Measurements from ENCODE around the gene IGF2R. TPM values are rescaled to one million over a fixed set of nuclear protein-coding genes. Genes with fewer than 3 reads are reported as not detected.

Gene IGF2R
- total and polyA plus RNA-seq, 2 of the 13 experiments (the other 11 are each of a cell fraction or from before 2014, with no cell fraction given), result 38.3 to 70.0 TPM

DNA sequence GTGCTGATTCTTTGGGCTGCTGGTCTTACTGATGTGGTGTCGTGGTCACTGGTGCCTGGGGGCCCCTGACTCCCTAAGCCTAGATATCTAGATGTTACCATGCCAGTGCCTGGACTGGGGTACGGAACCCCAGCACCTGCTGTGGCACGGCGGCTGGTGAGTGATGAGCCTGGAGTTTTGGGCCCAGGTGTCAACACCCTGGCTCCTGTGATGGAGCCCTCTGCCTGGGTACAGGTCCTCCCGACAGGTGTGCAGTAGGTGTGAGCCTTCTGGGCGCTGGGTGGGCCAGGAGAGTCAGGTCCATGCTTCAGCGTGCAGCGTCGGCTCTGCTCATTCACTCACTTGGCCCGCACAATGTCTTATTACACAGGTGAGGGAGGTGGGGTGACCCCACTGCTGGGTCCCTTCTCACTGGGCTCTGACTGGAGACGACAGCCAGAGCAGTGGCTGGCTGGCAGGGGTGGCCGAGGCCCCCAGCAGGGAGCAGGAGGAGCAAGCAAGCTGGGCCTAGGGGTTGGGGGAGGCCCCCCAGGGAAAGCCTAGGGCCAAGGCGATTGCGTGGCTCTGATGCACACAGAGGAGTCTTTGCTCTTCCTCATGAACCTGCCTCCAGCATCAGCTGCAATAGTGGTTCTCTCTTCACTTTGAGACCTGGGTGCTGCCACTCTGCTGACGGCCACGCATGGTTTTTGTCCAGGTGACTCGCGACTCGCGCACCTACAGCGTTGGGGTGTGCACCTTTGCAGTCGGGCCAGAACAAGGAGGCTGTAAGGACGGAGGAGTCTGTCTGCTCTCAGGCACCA lies 110.2 kb downstream of the IGF2R start:
- Histone ChIP-seq H3K4me1 (ENCODE audit: insufficient read depth, low read length) (peaks cover 11% of the 10 kb centered on the region), H4K20me1 (ENCODE audit: insufficient read depth, low read length) (no peaks in the 10 kb centered on the region), H3K9me3 (ENCODE audit: low read length) (no peaks in the 10 kb centered on the region), H3K27ac (ENCODE audit: extremely low read length, insufficient read depth, low read length) (peak overlapping the region; percentile 12), H2AFZ (ENCODE audit: low read length) (no peak overlapping the region), H3K27me3 (ENCODE audit: control insufficient read depth in 1 of 2, insufficient read depth in 2 of 2, low read length in 2 of 2) (no peaks in the 10 kb centered on the region), H3K4me2 (ENCODE audit: low read depth, low read length) (no peak overlapping the region), H3K79me2 (ENCODE audit: insufficient read depth, low read length) (no peaks in the 10 kb centered on the region), H3K36me3 (replicated peaks in 1 of 2; ENCODE audit: control insufficient read depth in 1 of 2, insufficient read depth in 2 of 2, low read length in 2 of 2) (peaks cover 41 to 84% of the 10 kb centered on the region in 2 experiments), H3K9ac (ENCODE audit: insufficient read depth, low read depth, low read length) (no peak overlapping the region), H3K4me3 (replicated peaks in 1 of 3; ENCODE audit: insufficient read depth in 1 of 3, low read depth in 2 of 3, low read length in 3 of 3) (no peak overlapping the region)
- peak; percentile 25 for ATAC-seq
- TF ChIP-seq ZBTB38 (CRISPR knock-in tag; IDR thresholded peaks at IDR 0.05) (no peak), AGO2 (optimal IDR thresholded peaks at IDR 0.05; ENCODE audit: low read depth, low read length) (peak; percentile 75), SALL1 (CRISPR knock-in tag; IDR thresholded peaks at IDR 0.05) (peak; percentile 12; the same call in 1 of the 2 replicates)
- TF ChIP-seq, protein P1, sequence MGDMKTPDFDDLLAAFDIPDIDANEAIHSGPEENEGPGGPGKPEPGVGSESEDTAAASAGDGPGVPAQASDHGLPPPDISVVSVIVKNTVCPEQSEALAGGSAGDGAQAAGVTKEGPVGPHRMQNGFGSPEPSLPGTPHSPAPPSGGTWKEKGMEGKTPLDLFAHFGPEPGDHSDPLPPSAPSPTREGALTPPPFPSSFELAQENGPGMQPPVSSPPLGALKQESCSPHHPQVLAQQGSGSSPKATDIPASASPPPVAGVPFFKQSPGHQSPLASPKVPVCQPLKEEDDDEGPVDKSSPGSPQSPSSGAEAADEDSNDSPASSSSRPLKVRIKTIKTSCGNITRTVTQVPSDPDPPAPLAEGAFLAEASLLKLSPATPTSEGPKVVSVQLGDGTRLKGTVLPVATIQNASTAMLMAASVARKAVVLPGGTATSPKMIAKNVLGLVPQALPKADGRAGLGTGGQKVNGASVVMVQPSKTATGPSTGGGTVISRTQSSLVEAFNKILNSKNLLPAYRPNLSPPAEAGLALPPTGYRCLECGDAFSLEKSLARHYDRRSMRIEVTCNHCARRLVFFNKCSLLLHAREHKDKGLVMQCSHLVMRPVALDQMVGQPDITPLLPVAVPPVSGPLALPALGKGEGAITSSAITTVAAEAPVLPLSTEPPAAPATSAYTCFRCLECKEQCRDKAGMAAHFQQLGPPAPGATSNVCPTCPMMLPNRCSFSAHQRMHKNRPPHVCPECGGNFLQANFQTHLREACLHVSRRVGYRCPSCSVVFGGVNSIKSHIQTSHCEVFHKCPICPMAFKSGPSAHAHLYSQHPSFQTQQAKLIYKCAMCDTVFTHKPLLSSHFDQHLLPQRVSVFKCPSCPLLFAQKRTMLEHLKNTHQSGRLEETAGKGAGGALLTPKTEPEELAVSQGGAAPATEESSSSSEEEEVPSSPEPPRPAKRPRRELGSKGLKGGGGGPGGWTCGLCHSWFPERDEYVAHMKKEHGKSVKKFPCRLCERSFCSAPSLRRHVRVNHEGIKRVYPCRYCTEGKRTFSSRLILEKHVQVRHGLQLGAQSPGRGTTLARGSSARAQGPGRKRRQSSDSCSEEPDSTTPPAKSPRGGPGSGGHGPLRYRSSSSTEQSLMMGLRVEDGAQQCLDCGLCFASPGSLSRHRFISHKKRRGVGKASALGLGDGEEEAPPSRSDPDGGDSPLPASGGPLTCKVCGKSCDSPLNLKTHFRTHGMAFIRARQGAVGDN (CRISPR knock-in tag; IDR thresholded peaks at IDR 0.05), result peak; percentile 34; the same call in 1 of the 2 replicates
- CTCF ChIA-PET (ENCODE audit: low intra/inter-chr PET ratio, low total read pairs), result no interaction called here
- in situ Hi-C loops (cut with HindIII; ENCODE audit: extremely low pct_ligation_motif_present, low pct_unique_long_range_greater_than_20kb), result no loop called here
- DNase-seq (ENCODE audit: low spot score), result no peak
- POLR2A ChIA-PET, result no interaction called here
- WGBS (ENCODE audit: low lambda C conversion rate), result 91% methylated on average over 20 of the region's 23 CpGs
- no TSS peak for BruUV-seq (replicated peaks)
- intact Hi-C loops (cut with micrococcal nuclease; ENCODE audit: unreplicated experiment), result no loop called here
- FAIRE-seq, result no peak

Measured in HepG2 (cell line).